H1 (cell line): ENCODE data around the gene BBLN. TPM values are rescaled to one million over a fixed set of nuclear protein-coding genes. Genes with fewer than 3 reads are reported as not detected.
A peak's percentile ranks its signal among the peaks of the same experiment; 100 is the strongest.
"Not testable (repeated sequence)": the region's sequence is repeated elsewhere in the genome, so short reads cannot be mapped to it uniquely, and the experiment has no call there.

Source experiments
- CTCF ChIA-PET: fragments of 300-600 bp; sonication (Branson Sonifier 250); formaldehyde crosslinking; loops from one replicate; lab custom pipeline; 2021; ENCODE audit not compliant: partially characterized antibody; lab: Charles Lee
- POLR2A ChIA-PET: fragments of 300-600 bp; sonication (Branson Sonifier 250); formaldehyde crosslinking; loops from one replicate; lab custom pipeline; 2021; ENCODE audit warnings: inconsistent platforms; ENCODE audit not compliant: partially characterized antibody; lab: Charles Lee
- DNase-seq, 2 experiments: peaks; one replicate each; pipeline versions ENCODE4 v3.0.0 to v3.0.0-alpha.2; 2010 to 2022; ENCODE audit warnings: low spot score in 2 of 2, low read depth in 1 of 2, mixed read lengths in 1 of 2
- FAIRE-seq: peaks from 2 replicates; lab custom pipeline; 2011; peaks lifted over from hg19 to GRCh38; lab: Jason Lieb, UNC
- H2AFZ ChIP-seq: 2 replicates; pipeline ENCODE4 v1.8.1; 2012; ENCODE audit warnings: low read length, inconsistent platforms
- H2AK5ac ChIP-seq: 2 replicates; pipeline ENCODE4 v1.6.1; 2013; ENCODE audit warnings: low read depth, low read length
- H2BK120ac ChIP-seq: replicated peaks from 2 replicates; pipeline ENCODE3; 2013; ENCODE audit warnings: low read depth, low read length, inconsistent platforms
- H2BK12ac ChIP-seq: 2 replicates; pipeline ENCODE4 v1.6.1; 2013; ENCODE audit warnings: low read depth, low read length
- H2BK15ac ChIP-seq: 2 replicates; pipeline ENCODE4 v1.6.1; 2013; ENCODE audit warnings: low read length
- H2BK20ac ChIP-seq: 2 replicates; pipeline ENCODE4 v1.6.1; 2013; ENCODE audit warnings: low read length
- H2BK5ac ChIP-seq: 2 replicates; pipeline ENCODE4 v1.6.1; 2013; ENCODE audit warnings: low read depth, low read length
- H3K14ac ChIP-seq: 2 replicates; pipeline ENCODE4 v1.6.1; 2013; ENCODE audit warnings: inconsistent platforms; ENCODE audit not compliant: insufficient read length
- H3K18ac ChIP-seq: 2 replicates; pipeline ENCODE4 v1.6.1; 2013; ENCODE audit warnings: low read length; ENCODE audit errors: extremely low read depth
- H3K23ac ChIP-seq: 2 replicates; pipeline ENCODE4 v1.6.1; 2013; ENCODE audit warnings: inconsistent platforms; ENCODE audit not compliant: insufficient read length
- H3K23me2 ChIP-seq: 2 replicates; pipeline ENCODE4 v1.6.1; 2013; ENCODE audit warnings: low read depth, low read length
- H3K27ac ChIP-seq: 2 replicates; pipeline ENCODE4 v1.6.1; 2011; ENCODE audit warnings: low read depth, low read length, inconsistent platforms
- H3K27me3 ChIP-seq, 4 experiments: replicated peaks in 1 of 4; 1 replicate in 1 of 4; 2 replicates in 3 of 4; pipeline versions ENCODE4 v1.6.1 to v1.8.1; 2011 to 2013; ENCODE audit warnings: low read length in 3 of 4, mild to moderate bottlenecking in 3 of 4, inconsistent platforms in 2 of 4, mixed read lengths in 2 of 4, moderate library complexity in 1 of 4; ENCODE audit not compliant: control insufficient read depth in 3 of 4, insufficient read depth in 3 of 4; ENCODE audit errors: extremely low read depth in 1 of 4
- H3K36me3 ChIP-seq, 4 experiments: 2 replicates each; pipeline versions ENCODE4 v1.6.1 to v1.8.1; 2011 to 2013; ENCODE audit warnings: mild to moderate bottlenecking in 4 of 4, low read length in 3 of 4, moderate library complexity in 2 of 4, control low read depth in 1 of 4, inconsistent platforms in 1 of 4; ENCODE audit not compliant: insufficient read depth in 4 of 4, control insufficient read depth in 2 of 4
- H3K4ac ChIP-seq: replicated peaks from 2 replicates; pipeline ENCODE3; 2013; ENCODE audit warnings: low read length, low read depth, mixed read lengths, inconsistent platforms; ENCODE audit not compliant: insufficient read length
- H3K4me1 ChIP-seq, 4 experiments: replicated peaks in 1 of 4; 1 replicate in 1 of 4; 2 replicates in 3 of 4; pipeline versions ENCODE4 v1.6.1 to v1.8.1; 2011 to 2013; ENCODE audit warnings: low read length in 3 of 4, inconsistent platforms in 2 of 4, mixed read lengths in 1 of 4; ENCODE audit not compliant: insufficient read depth in 4 of 4, control insufficient read depth in 3 of 4
- H3K4me2 ChIP-seq, 2 experiments: 2 replicates each; pipeline versions ENCODE4 v1.6.1 to v1.8.1; 2011 to 2013; ENCODE audit warnings: low read depth in 2 of 2, low read length in 2 of 2, control low read depth in 1 of 2, inconsistent platforms in 1 of 2, mild to moderate bottlenecking in 1 of 2; ENCODE audit not compliant: insufficient read depth in 1 of 2
- H3K4me3 ChIP-seq, 4 experiments: fragments of 200-600, 300-600 bp in 1 of 4; sonication (generic), shearing (Covaris generic), sonication (Bioruptor Twin) in 1 of 4; 2 replicates each; pipeline versions ENCODE4 v1.5.1 to v1.8.1; 2011 to 2016; ENCODE audit warnings: low read length in 4 of 4, low read depth in 3 of 4, control low read depth in 2 of 4, inconsistent platforms in 2 of 4, mild to moderate bottlenecking in 2 of 4, mixed read lengths in 1 of 4, moderate library complexity in 1 of 4; ENCODE audit not compliant: insufficient read depth in 2 of 4; ENCODE audit errors: extremely low read depth in 1 of 4
- H3K56ac ChIP-seq: replicated peaks from 2 replicates; pipeline ENCODE3; 2013; ENCODE audit warnings: low read depth, mild to moderate bottlenecking, mixed read lengths, low read length, inconsistent platforms; ENCODE audit not compliant: insufficient read length
- H3K79me1 ChIP-seq: 2 replicates; pipeline ENCODE4 v1.6.1; 2013; ENCODE audit warnings: low read depth, low read length, control low read depth
- H3K79me2 ChIP-seq, 2 experiments: 2 replicates each; pipeline versions ENCODE4 v1.6.1 to v1.8.1; 2012 to 2013; ENCODE audit warnings: low read length in 2 of 2, mild to moderate bottlenecking in 2 of 2, inconsistent platforms in 1 of 2; ENCODE audit not compliant: insufficient read depth in 2 of 2, control insufficient read depth in 1 of 2
- H3K9ac ChIP-seq, 4 experiments: replicated peaks in 1 of 4; 1 replicate in 1 of 4; 2 replicates in 3 of 4; pipeline versions ENCODE4 v1.6.1 to v1.8.1; 2011 to 2013; ENCODE audit warnings: low read depth in 3 of 4, low read length in 3 of 4, control low read depth in 2 of 4, mild to moderate bottlenecking in 2 of 4, moderate library complexity in 2 of 4, inconsistent platforms in 1 of 4; ENCODE audit errors: extremely low read depth in 1 of 4
- H3K9me3 ChIP-seq, 2 experiments: 2 replicates each; pipeline versions ENCODE4 v1.6.1 to v1.8.1; 2012 to 2013; ENCODE audit warnings: mild to moderate bottlenecking in 2 of 2, moderate library complexity in 2 of 2, control low read depth in 1 of 2, inconsistent platforms in 1 of 2, low read depth in 1 of 2, low read length in 1 of 2, mixed read lengths in 1 of 2; ENCODE audit not compliant: insufficient read depth in 2 of 2
- H4K20me1 ChIP-seq, 2 experiments: replicated peaks in 1 of 2; 2 replicates each; pipeline versions ENCODE3 to v1.8.1; 2011 to 2013; ENCODE audit warnings: inconsistent platforms in 2 of 2, low read length in 2 of 2, mild to moderate bottlenecking in 1 of 2; ENCODE audit not compliant: insufficient read depth in 2 of 2, control insufficient read depth in 1 of 2
- H4K5ac ChIP-seq: 2 replicates; pipeline ENCODE4 v1.6.1; 2013; ENCODE audit warnings: low read length, low read depth, mixed read lengths, inconsistent platforms; ENCODE audit not compliant: insufficient read length
- H4K8ac ChIP-seq: 2 replicates; pipeline ENCODE4 v1.8.0; 2013; ENCODE audit warnings: mild to moderate bottlenecking, moderate library complexity, low read length, inconsistent platforms; ENCODE audit not compliant: insufficient read depth; ENCODE audit errors: extremely low read depth
- H4K91ac ChIP-seq: replicated peaks from 2 replicates; pipeline ENCODE3; 2013; ENCODE audit warnings: low read length, mixed read lengths, inconsistent platforms; ENCODE audit not compliant: insufficient read length
- CTCF ChIP-seq, 3 experiments: IDR thresholded peaks; 1 replicate in 2 of 3; 2 replicates in 1 of 3; pipeline versions ENCODE4 v1.5.1 to v1.6.1; 2011; ENCODE audit warnings: low read length in 3 of 3, mild to moderate bottlenecking in 3 of 3, inconsistent platforms in 2 of 3, low read depth in 1 of 3, moderate library complexity in 1 of 3; ENCODE audit not compliant: insufficient read depth in 1 of 3; ENCODE audit errors: control extremely low read depth in 1 of 3
- WGBS, 2 experiments: shearing (Covaris generic) in 1 of 2; methylation state at CpG; one replicate each; pipeline versions ENCODE4 v1.1.6 to v1.1.7; 2013 to 2015; ENCODE audit warnings: low lambda C conversion rate in 2 of 2, mixed read lengths in 2 of 2, inconsistent platforms in 1 of 2, low coverage in 1 of 2, missing lambda C conversion rate in 1 of 2; ENCODE audit not compliant: insufficient replicate concordance in 2 of 2, insufficient coverage in 1 of 2, insufficient read length in 1 of 2; ENCODE audit errors: extremely low coverage in 1 of 2, missing lambda C conversion rate in 1 of 2; 5-methylcytosine and 5-hydroxymethylcytosine counted together
- polyA plus RNA-seq, 7 experiments: library from polyadenylated mRNA; depleted of rRNA in 3 of 7; stranded (reverse) in 5 of 7; unstranded in 2 of 7; fragments of >200 nt in 5 of 7; fragments of 200-250 nt in 2 of 7; gene quantifications; 1 replicate in 5 of 7; 2 replicates in 1 of 7; 4 replicates in 1 of 7; pipeline versions ENCODE4 v1.2.1 to v1.2.3, GENCODE V29; 2011 to 2013; ENCODE audit warnings: missing spikeins in 2 of 7, mixed read lengths in 2 of 7
- total RNA-seq: library from RNA; stranded (reverse); fragmentation: NEBNext Ultra II Directional; extraction: Animal tissue kit (Norgen Biotek cat#: 25700); gene quantifications from 2 replicates; pipeline ENCODE4 v1.2.1, GENCODE V29; 2021

Gene BBLN
- total and polyA plus RNA-seq, 2 of the 8 experiments (the other 6 are each of a cell fraction or from before 2014, with no cell fraction given), result 63.1 to 164 TPM

- H2AK5ac ChIP-seq, H3K79me1 ChIP-seq, H2BK120ac ChIP-seq, H3K56ac ChIP-seq, H2AFZ ChIP-seq, H2BK12ac ChIP-seq, H2BK20ac ChIP-seq, H3K4ac ChIP-seq, H3K23me2 ChIP-seq, H3K9ac ChIP-seq, H2BK15ac ChIP-seq, H3K9me3 ChIP-seq, H3K14ac ChIP-seq, FAIRE-seq, H3K4me2 ChIP-seq, H3K27ac ChIP-seq, H4K5ac ChIP-seq, H4K8ac ChIP-seq, H3K36me3 ChIP-seq, H3K4me1 ChIP-seq: not testable (repeated sequence)
- WGBS, 2 experiments, result 36% methylated on average over 10 of the region's 12 CpGs; no CpG with 5 or more reads in 1 of the 2 experiments
- POLR2A ChIA-PET, result interaction anchor here (3.2 to 4.2 kb wide), 2 partner anchors 12 to 31 kb away, joined by 13 to 21 read pairs; partner anchors contain the start of gene BBLN
- peaks cover 0 to 15% of the 10 kb centered on the region in 2 experiments; a peak in 1 of 4 replicates for H3K79me2 ChIP-seq
- peak in 1 of 3 experiments; percentile 4; a peak in 1 of 4 replicates for TF ChIP-seq CTCF (IDR thresholded peaks at IDR 0.05; ENCODE audit: control extremely low read depth in 1 of 3, insufficient read depth in 1 of 3, low read depth in 1 of 3, low read length in 3 of 3)
- TF ChIP-seq, all 59 proteins: peak for 1; not testable (repeated sequence) for 58
- H3K4me3 ChIP-seq, H4K91ac ChIP-seq, H2BK5ac ChIP-seq, H3K18ac ChIP-seq, H3K23ac ChIP-seq, H4K20me1 ChIP-seq, H3K27me3 ChIP-seq: not testable (repeated sequence)
- CTCF ChIA-PET, result interaction anchor here (0.8 to 9.9 kb wide), 6 partner anchors 10 to 187 kb away, joined by 3 to 74 read pairs (median 11); partner anchors contain the start of gene LCN2
- peak in 1 of 2 experiments; percentile 82 for DNase-seq
Observed at GRCh38 chr9:128129976-128130590, 30.0 kb upstream of the BBLN start.
